ENCODE data around the gene DAW1. TPM values are rescaled to one million over a fixed set of nuclear protein-coding genes. Genes with fewer than 3 reads are reported as not detected.

The DAW1 gene
- total RNA-seq, 1 donor, result not detected

DNA sequence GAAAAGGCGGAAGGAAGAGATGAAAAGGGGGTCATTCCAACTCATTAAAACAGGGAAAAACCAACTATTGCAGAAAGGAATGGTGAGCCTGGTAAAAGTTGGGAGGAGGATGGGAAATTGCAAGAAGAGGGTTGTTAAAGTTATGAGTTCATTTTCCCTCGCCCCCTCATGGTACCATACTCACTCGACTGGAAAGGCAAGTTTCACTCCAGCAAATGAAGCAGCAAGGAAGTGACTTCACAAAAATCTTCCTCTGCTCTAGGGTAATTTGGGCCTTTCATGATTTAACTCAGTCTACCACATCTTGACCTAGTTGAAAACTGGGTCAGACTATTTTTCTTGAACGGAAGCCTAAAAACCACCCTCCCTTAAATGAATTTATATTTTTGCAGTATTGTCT, 22.8 kb upstream of the DAW1 start:
- Histone ChIP-seq H3K4me1 (ENCODE audit: insufficient read depth, low read length) (no peaks in the 10 kb centered on the region), H3K4me3 (ENCODE audit: low read length) (no peak overlapping the region), H3K27me3 (ENCODE audit: insufficient read depth, low read length) (no peaks in the 10 kb centered on the region), H3K9me3 (ENCODE audit: low read depth, low read length) (no peaks in the 10 kb centered on the region)

DNA sequence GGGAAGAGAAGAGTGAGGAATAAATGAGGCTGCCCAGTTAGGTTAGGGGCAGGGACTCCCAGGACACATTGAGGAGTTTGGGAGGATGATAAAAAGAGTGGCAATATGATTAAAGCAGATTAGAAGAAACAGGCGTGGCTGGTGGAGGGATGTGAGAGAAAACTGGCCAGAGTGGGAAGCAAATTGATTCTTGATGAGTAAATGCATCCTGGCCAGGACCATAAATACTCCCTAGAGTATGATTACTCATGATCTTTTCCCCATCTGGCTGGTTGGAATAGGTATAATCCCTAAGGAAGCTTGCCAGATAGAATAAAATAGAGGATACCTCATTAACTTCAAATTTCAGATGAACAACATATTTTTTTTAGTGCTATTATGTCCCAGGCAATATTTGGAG, 21.5 kb upstream of the DAW1 start:
- Histone ChIP-seq H3K27me3 (ENCODE audit: insufficient read depth, low read length) (no peaks in the 10 kb centered on the region), H3K4me3 (ENCODE audit: low read length) (no peak overlapping the region), H3K4me1 (ENCODE audit: insufficient read depth, low read length) (no peaks in the 10 kb centered on the region), H3K9me3 (ENCODE audit: low read depth, low read length) (no peaks in the 10 kb centered on the region)

DNA sequence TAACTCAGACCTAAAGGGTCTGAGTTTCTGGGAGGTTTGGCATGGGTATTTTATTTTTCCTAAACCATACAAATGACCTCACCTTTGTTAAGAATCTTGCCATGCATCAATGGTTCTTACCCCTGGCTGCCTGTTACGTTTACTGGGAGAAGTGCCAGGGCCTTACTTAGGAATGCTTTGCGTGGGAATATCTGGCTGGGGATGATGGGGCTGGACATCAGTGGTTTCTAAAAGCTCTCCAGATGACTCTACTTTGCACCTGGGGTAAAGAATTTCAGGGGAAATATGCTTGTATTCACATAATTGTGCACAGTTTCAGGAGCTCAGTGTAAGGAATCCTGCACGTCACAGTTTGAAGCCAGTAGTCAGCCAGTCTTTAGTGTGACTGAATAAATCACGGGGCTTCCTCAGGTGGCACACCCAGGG, 18.2 kb upstream of the DAW1 start:
- Histone ChIP-seq H3K9me3 (ENCODE audit: low read depth, low read length) (no peaks in the 10 kb centered on the region), H3K4me1 (ENCODE audit: insufficient read depth, low read length) (no peaks in the 10 kb centered on the region), H3K4me3 (ENCODE audit: low read length) (no peak overlapping the region), H3K27me3 (ENCODE audit: insufficient read depth, low read length) (no peaks in the 10 kb centered on the region)

DNA sequence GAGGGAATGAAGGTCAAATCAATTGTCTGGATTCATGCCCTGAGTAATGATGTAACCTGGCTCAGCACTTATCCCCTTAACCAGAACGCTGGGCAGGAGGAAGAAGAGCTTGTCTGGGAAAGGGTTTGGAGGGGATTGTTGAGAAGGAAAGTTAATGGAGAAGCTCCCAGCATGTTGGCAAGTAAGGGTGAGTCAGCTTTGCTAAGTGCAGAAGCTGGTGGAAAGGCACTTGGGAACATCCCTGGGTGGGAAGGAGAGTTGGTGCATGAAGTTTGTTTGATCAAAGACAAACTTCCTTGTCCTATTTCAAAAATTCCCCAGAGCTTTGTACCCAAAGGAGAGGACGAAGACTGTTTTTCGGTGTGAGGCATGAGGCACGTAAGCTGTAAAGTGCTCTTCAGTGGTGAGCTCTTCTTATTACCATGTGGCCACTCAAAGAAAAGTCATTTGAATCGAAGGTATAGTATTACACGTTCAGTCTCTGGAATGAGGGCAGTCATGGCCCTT, 17.6 kb upstream of the DAW1 start:
- Histone ChIP-seq H3K9me3 (ENCODE audit: low read depth, low read length) (no peaks in the 10 kb centered on the region), H3K4me1 (ENCODE audit: insufficient read depth, low read length) (no peaks in the 10 kb centered on the region), H3K27me3 (ENCODE audit: insufficient read depth, low read length) (no peaks in the 10 kb centered on the region), H3K4me3 (ENCODE audit: low read length) (no peak overlapping the region)

DNA sequence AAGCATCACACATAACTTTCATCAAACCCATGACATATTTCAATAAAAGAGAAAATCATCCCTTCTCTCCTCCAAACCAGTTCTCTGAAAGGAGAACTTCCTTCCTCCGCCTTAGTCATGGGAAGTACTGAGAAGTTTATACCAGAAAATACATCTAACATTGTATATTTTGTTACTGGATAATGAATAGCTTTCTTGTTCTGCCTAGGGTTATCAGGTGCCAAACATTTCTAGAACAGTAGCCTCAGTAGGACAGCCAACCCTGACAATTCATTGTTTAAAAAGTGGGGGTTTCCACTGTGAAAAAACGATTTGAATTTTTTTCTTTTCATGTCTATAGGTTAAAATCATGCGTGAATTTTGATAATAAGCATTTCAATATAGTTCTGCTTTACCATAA, 16.0 kb upstream of the DAW1 start:
- H3K9me3 ChIP-seq (ENCODE audit: low read depth, low read length), result no peaks in the 10 kb centered on the region
- no peak overlapping the region for H3K4me3 ChIP-seq (ENCODE audit: low read length)
- no peaks in the 10 kb centered on the region for H3K27me3 ChIP-seq (ENCODE audit: insufficient read depth, low read length)
- H3K4me1 ChIP-seq (ENCODE audit: insufficient read depth, low read length), result no peaks in the 10 kb centered on the region

DNA sequence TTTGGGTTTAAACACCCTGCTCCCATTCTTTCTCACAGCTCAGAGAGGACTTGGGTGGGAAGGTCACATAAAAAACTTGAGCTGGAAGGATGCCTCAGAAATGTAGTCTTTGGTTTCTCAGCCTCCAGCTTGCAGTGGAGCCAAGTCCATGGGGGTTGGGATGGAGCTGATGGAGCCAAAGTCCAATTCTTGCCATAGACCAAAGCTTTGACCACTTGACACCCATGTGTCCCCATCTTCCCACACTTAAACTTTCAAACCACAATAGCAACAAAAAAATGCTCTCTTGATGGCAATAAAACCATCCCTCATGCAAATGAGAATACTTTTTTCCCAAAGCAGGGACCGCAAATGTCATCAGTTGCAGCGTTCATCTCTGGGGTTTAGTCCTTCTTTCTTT, 14.7 kb upstream of the DAW1 start:
- Histone ChIP-seq H3K4me1 (ENCODE audit: insufficient read depth, low read length) (no peaks in the 10 kb centered on the region), H3K27me3 (ENCODE audit: insufficient read depth, low read length) (no peaks in the 10 kb centered on the region), H3K9me3 (ENCODE audit: low read depth, low read length) (no peaks in the 10 kb centered on the region), H3K4me3 (ENCODE audit: low read length) (no peak overlapping the region)

DNA sequence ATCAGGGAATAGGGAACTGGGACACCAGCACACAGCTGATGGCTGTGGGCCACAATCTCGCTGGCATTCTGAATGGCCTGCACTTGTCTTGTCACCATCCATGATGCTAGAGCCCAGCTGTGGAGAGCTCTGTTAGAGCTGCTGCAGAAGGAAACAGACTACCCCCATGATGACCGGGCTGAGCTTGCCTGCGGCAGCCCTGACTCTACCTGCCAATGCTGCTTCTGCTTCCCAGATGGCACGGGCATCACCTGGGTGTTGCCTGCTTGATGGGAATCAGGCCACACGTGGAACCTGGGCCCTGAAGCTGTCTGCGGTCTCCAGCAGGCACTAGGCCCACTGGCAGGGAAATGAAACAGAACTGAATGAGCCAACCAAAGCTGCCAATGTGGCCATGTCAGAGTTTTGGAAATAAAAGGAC, 11.2 kb upstream of the DAW1 start:
- Histone ChIP-seq H3K9me3 (ENCODE audit: low read depth, low read length) (no peaks in the 10 kb centered on the region), H3K4me1 (ENCODE audit: insufficient read depth, low read length) (no peaks in the 10 kb centered on the region), H3K27me3 (ENCODE audit: insufficient read depth, low read length) (no peaks in the 10 kb centered on the region), H3K4me3 (ENCODE audit: low read length) (no peak overlapping the region)

DNA sequence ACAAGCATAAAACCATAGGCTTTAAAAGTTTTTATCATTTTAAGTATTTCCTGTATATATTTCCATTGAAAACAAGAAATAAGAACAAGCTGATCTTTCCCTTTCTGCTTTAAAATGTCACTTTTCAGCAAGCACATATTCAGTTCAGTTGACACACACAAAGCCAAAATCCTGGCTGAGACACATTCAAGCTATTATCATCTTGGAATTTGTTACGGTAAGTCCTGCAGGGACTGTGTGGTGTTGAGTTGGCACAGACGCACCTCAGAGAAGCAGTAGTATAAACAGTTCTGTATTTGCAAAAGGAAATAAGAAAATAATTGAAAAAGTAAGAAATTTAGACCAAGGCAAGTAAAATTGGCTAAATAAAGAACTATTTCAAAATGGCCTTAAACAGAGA, 10.4 kb upstream of the DAW1 start:
- no peaks in the 10 kb centered on the region for H3K9me3 ChIP-seq (ENCODE audit: low read depth, low read length)
- no peak overlapping the region for H3K4me3 ChIP-seq (ENCODE audit: low read length)
- H3K27me3 ChIP-seq (ENCODE audit: insufficient read depth, low read length), result no peaks in the 10 kb centered on the region
- H3K4me1 ChIP-seq (ENCODE audit: insufficient read depth, low read length), result no peaks in the 10 kb centered on the region

DNA sequence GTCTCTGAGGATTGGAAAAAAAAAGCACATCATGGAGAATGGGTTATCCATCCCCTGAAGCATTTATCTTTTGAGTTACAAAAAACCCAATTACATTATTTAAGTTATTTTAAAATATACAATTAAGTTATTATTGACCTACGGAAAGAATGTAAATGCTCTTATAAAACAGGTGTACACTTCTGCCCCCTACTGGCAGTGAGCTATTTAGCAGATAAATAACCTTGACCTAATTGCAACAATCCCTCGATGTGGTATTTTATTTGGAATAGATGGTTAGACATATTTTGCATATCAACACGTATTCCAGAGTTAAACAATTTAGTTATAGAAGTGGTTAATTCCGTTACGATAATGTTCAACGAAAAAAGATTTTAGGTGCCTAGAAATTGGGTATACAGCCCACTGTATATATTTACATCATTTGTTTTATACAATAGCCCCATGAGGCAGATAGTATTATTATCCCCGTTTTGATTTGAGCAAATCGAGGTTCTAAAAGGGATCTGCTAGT, 9.1 kb upstream of the DAW1 start:
- Histone ChIP-seq H3K4me3 (ENCODE audit: low read length) (no peak overlapping the region), H3K27me3 (ENCODE audit: insufficient read depth, low read length) (no peaks in the 10 kb centered on the region), H3K9me3 (ENCODE audit: low read depth, low read length) (no peaks in the 10 kb centered on the region), H3K4me1 (ENCODE audit: insufficient read depth, low read length) (no peaks in the 10 kb centered on the region)

DNA sequence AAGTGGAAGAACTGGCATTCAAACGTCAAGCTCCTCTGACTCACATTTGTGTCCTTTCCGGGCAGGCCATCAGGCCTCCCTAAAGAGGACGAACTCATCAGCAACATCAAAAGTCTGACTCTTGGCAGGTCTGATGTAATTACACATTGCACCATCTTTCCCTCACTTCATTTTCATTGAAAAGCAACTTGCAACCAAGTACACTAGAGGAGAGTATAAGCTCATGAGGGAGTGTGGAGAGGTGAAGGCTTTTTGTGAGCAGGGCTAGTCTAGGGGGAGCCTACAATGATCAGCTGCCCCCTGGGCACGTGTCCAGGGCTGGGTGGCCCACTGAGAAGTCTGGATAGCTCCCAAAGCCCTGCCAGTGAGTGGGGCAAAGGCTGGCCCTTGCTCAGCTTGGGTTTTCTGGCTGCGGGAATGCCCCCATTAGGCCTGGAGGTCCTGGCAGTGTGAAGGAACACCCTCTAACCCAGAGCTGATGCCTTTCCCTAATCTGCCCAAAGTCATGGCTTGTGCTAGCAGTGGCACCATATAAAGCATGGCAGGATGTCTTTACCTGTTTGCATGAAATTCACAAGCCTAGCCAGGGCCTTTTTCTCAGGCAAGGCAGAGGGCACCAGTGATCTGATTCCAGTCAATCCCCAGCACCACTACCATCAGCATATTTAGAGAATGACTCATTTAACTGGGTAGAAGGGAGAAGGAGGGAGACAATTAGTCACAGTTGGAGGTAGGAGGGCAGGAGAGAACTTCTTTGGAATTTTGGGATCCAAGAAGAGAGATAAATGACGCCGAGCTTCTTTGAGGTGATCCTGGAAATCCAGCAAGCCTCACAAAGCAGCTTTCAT, 8.5 kb upstream of the DAW1 start:
- Histone ChIP-seq H3K4me1 (ENCODE audit: insufficient read depth, low read length) (no peaks in the 10 kb centered on the region), H3K9me3 (ENCODE audit: low read depth, low read length) (no peaks in the 10 kb centered on the region), H3K27me3 (ENCODE audit: insufficient read depth, low read length) (no peaks in the 10 kb centered on the region), H3K4me3 (ENCODE audit: low read length) (no peak overlapping the region)

DNA sequence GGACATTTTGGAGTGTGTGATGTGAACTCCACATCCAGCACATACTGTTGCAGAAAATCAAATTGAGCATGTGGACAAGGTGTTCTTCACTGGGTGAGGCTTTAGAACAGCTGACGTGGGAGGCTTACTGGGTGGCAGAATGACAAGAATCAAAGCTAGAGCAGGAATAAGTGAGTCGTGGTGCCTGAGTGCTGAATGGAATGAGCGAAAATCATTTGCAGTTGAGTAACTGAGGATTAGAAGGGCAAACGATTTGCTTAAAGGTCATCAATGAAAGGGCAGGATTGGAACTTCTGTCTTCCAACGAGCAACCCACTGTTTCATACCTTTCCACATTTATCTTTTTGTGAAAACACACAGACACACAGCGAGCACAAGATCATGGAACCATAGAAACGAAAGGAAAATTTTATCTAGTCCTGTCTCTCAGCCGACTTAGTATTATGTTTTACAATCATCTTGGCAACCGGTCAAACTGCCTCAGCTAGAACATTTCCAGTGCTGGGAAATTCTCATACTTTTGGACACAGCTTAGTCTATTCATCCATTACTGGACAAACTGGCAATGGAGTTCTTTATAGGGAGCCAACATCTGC, 7.2 kb upstream of the DAW1 start:
- no peaks in the 10 kb centered on the region for H3K9me3 ChIP-seq (ENCODE audit: low read depth, low read length)
- H3K4me1 ChIP-seq (ENCODE audit: insufficient read depth, low read length), result no peaks in the 10 kb centered on the region
- H3K27me3 ChIP-seq (ENCODE audit: insufficient read depth, low read length), result no peaks in the 10 kb centered on the region
- no peak overlapping the region for H3K4me3 ChIP-seq (ENCODE audit: low read length)

DNA sequence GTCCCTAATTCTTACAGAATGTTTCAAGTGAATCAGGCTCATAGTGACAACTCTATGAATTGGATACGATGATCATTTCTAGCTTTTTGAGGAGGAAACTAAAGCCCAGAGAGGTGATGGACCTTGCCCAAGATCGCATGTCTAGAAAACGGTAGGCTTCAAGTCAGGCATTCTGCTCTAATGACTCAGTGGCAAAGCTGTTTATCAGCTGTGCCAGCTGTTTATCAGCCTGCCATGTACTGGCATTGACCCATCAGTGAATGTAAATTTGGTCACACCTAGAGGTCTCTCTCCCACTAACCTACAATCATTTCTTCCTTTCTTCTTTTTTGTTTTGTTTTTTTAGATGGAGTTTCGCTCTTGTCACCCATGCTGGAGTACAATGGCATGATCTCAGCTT, 6.1 kb upstream of the DAW1 start:
- Histone ChIP-seq H3K4me3 (ENCODE audit: low read length) (no peak overlapping the region), H3K9me3 (ENCODE audit: low read depth, low read length) (no peaks in the 10 kb centered on the region)

DNA sequence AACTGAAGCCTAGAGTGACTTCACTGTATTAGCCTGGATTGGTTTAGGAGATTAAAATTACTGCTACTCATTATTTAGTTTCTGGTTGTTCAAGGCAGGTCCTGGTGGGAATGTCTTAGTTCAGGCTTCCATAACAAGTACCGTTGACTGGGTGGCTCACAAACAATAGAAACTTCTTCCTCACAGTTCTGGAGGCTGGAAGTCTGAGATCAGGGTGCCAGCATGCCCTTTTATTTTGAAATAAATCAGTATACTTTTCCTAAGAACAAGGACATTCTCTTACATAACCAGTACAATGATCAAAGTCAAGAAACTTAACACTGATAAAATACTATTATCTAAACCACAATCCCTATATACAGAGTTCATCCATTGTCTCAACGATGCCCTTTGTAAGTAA, 4.0 kb upstream of the DAW1 start:
- Histone ChIP-seq H3K4me1 (ENCODE audit: insufficient read depth, low read length) (peaks cover 8% of the 10 kb centered on the region), H3K27me3 (ENCODE audit: insufficient read depth, low read length) (peaks cover 14% of the 10 kb centered on the region), H3K9me3 (ENCODE audit: low read depth, low read length) (no peaks in the 10 kb centered on the region), H3K4me3 (ENCODE audit: low read length) (no peak overlapping the region)

More for the DNA sequence above, 6.1 kb upstream of the DAW1 start:
- H3K27me3 ChIP-seq (ENCODE audit: insufficient read depth, low read length), result no peaks in the 10 kb centered on the region
- H3K4me1 ChIP-seq (ENCODE audit: insufficient read depth, low read length), result no peaks in the 10 kb centered on the region

DNA sequence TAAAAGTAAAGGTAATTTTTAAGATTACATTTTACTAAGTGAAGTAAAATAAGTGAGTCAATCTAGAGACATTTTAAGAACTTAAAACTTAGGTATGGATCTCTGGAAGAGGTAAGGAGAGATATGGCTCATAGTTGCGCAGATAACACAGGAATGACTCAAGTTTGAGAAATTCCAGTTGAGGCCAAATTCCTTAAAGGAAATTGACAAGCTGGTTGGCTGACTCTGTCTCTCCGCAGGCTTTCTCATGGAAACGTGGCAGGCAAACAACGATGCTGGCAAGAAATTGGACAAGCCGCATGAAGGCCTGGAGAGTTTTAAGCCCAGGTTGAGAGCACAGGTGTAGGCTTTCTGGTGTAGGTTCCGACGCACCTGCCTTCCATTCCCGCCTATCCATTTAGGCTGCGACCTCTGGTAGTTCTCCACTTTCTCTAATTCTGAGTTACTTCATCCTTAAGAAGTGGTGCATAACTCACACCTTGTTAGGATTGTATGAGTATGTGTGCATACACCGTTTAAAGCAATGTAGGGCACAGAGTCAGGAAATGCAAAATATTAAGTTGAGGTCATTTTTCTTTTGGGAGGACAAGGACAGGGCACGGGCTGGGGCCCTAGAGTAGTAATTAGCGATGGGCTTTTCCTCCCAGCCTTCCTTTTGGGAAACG, 589 bp upstream of the DAW1 start:
- peaks cover 16% of the 10 kb centered on the region for H3K27me3 ChIP-seq (ENCODE audit: insufficient read depth, low read length)
- H3K4me3 ChIP-seq (ENCODE audit: low read length), result no peak overlapping the region
- peaks cover 8% of the 10 kb centered on the region for H3K4me1 ChIP-seq (ENCODE audit: insufficient read depth, low read length)
- no peaks in the 10 kb centered on the region for H3K9me3 ChIP-seq (ENCODE audit: low read depth, low read length)

DNA sequence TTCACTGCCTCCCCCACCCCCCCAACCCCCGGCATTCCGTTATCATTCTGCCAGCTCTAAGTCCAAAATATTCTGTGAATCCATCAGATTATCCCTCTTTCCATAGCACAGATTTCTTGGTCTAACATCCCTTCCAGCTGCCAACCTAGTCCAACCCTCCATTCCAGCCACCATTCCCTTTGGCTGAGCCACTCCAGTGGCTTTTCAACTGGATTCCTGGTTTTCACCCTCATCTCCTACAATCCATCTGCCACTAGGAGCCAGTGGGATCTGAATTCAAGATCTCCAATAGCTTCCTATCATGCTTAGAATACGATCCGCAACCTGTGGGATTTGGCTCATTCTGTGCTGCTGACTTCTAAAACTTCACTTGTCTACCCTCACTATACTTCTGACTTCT, 1.2 kb downstream of the DAW1 start:
- H3K27me3 ChIP-seq (ENCODE audit: insufficient read depth, low read length), result peaks cover 16% of the 10 kb centered on the region
- no peaks in the 10 kb centered on the region for H3K9me3 ChIP-seq (ENCODE audit: low read depth, low read length)
- H3K4me1 ChIP-seq (ENCODE audit: insufficient read depth, low read length), result peaks cover 8% of the 10 kb centered on the region
- no peak overlapping the region for H3K4me3 ChIP-seq (ENCODE audit: low read length)

Measured in mononuclear cell (primary cell).